GM23338 (cell line): ENCODE data around the gene SCAPER. TPM values are rescaled to one million over a fixed set of nuclear protein-coding genes. Genes with fewer than 3 reads are reported as not detected.

ENCODE experiments used
- ATAC-seq: fragments of 200-7000 bp; cut with Tn5 transposase; 3 replicates; pipeline ENCODE4 v1.9.1; 2020
- DNase-seq: peaks from one replicate; pipeline ENCODE4 v3.0.0-alpha.2; 2015; ENCODE audit warnings: low spot score
- H2AFZ ChIP-seq: fragments of 200-600 bp; sonication (generic); 2 replicates; pipeline ENCODE4 v1.8.0; 2016; ENCODE audit warnings: antibody characterized with exemption, mild to moderate bottlenecking, moderate library complexity
- H3F3A ChIP-seq: fragments of 200-600 bp; sonication (generic); replicated peaks from 2 replicates; pipeline ENCODE4 v1.8.0; 2017; ENCODE audit warnings: antibody characterized with exemption, mixed run types, low read depth
- H3K27ac ChIP-seq: fragments of 200-600 bp; sonication (generic); 2 replicates; pipeline ENCODE4 v1.6.1; 2016; ENCODE audit warnings: low read depth
- H3K27me3 ChIP-seq: fragments of 200-600 bp; sonication (generic); 2 replicates; pipeline ENCODE4 v1.8.0; 2016; ENCODE audit warnings: mild to moderate bottlenecking, mixed run types, moderate library complexity; ENCODE audit not compliant: insufficient read depth
- H3K36me3 ChIP-seq: fragments of 200-600 bp; sonication (generic); 2 replicates; pipeline ENCODE4 v1.8.0; 2016; ENCODE audit warnings: mild to moderate bottlenecking; ENCODE audit not compliant: insufficient read depth
- H3K4me1 ChIP-seq: fragments of 200-600 bp; sonication (generic); 2 replicates; pipeline ENCODE4 v1.8.0; 2016; ENCODE audit warnings: mild to moderate bottlenecking, moderate library complexity; ENCODE audit not compliant: insufficient read depth
- H3K4me2 ChIP-seq: fragments of 200-600 bp; sonication (generic); 2 replicates; pipeline ENCODE4 v1.7.1; 2017; ENCODE audit warnings: mixed run types
- H3K4me3 ChIP-seq: fragments of 200-600 bp; sonication (generic); 2 replicates; pipeline ENCODE4 v1.6.1; 2016; ENCODE audit warnings: mixed run types
- H3K79me2 ChIP-seq: fragments of 200-600 bp; sonication (generic); replicated peaks from 2 replicates; pipeline ENCODE4 v1.8.0; 2017; ENCODE audit warnings: mild to moderate bottlenecking; ENCODE audit not compliant: insufficient read depth
- H3K9me2 ChIP-seq: fragments of 200-600 bp; sonication (generic); 2 replicates; pipeline ENCODE4 v1.8.0; 2017; ENCODE audit not compliant: insufficient read depth
- H4K20me1 ChIP-seq: fragments of 200-600 bp; sonication (generic); replicated peaks from 2 replicates; pipeline ENCODE4 v1.8.0; 2017; ENCODE audit warnings: mild to moderate bottlenecking; ENCODE audit not compliant: insufficient read depth
- H3K27ac Mint-ChIP-seq: 2 replicates; pipeline ENCODE4 v1.8.0; 2020; ENCODE audit warnings: inconsistent platforms, mild to moderate bottlenecking, moderate library complexity, mixed read lengths
- H3K27me3 Mint-ChIP-seq: 3 replicates; pipeline ENCODE4 v1.8.0; 2022; ENCODE audit warnings: low read depth, mild to moderate bottlenecking, moderate library complexity, mixed read lengths, inconsistent platforms; ENCODE audit not compliant: insufficient read depth, poor library complexity
- H3K36me3 Mint-ChIP-seq: 3 replicates; pipeline ENCODE4 v1.8.0; 2021; ENCODE audit warnings: low read depth, mild to moderate bottlenecking, inconsistent platforms, moderate library complexity, mixed read lengths
- H3K4me1 Mint-ChIP-seq: 3 replicates; pipeline ENCODE4 v1.8.0; 2020; ENCODE audit warnings: mild to moderate bottlenecking, inconsistent platforms, mixed read lengths
- H3K4me3 Mint-ChIP-seq: 3 replicates; pipeline ENCODE4 v1.8.0; 2021; ENCODE audit warnings: moderate library complexity, mild to moderate bottlenecking, inconsistent platforms, mixed read lengths
- H3K9me3 Mint-ChIP-seq: 3 replicates; pipeline ENCODE4 v1.8.0; 2020; ENCODE audit warnings: moderate library complexity, mild to moderate bottlenecking, inconsistent platforms, mixed read lengths
- CREB1 ChIP-seq: fragments of 250-450 bp; sonication (Bioruptor Pico); IDR thresholded peaks from 2 replicates; pipeline ENCODE4 v1.5.0; 2020; ENCODE audit warnings: low read depth, mild to moderate bottlenecking, moderate library complexity
- EZH2 ChIP-seq: fragments of 200-600 bp; sonication (generic); IDR thresholded peaks from one replicate; pipeline ENCODE4 v1.8.0; 2017; ENCODE audit warnings: antibody characterized with exemption, mild to moderate bottlenecking, low read depth; ENCODE audit not compliant: unreplicated experiment
- STAT1 ChIP-seq: IDR thresholded peaks from one replicate; pipeline ENCODE4 v1.6.1; 2016; ENCODE audit warnings: antibody characterized with exemption; ENCODE audit not compliant: unreplicated experiment
- ZNF331 ChIP-seq: fragments of 250-450 bp; sonication (Bioruptor Pico); IDR thresholded peaks from 2 replicates; pipeline ENCODE4 v1.5.0; 2020; ENCODE audit warnings: low read depth, mild to moderate bottlenecking, moderate library complexity
- ZNF462 ChIP-seq: fragments of 250-450 bp; sonication (Bioruptor Pico); IDR thresholded peaks from 2 replicates; pipeline ENCODE4 v1.5.0; 2020; ENCODE audit warnings: mild to moderate bottlenecking, moderate library complexity
- polyA plus RNA-seq: library from polyadenylated mRNA; unstranded; fragments of >200 nt; fragmentation: Nextera tagmentation; extraction: Ambion mirVana; gene quantifications from 2 replicates; pipeline ENCODE4 v1.2.1, GENCODE V29; 2016
- total RNA-seq: library from RNA; depleted of rRNA; stranded (reverse); fragments of >200 nt; shearing (Covaris generic); gene quantifications from 2 replicates; pipeline ENCODE4 v1.2.3, GENCODE V29; 2014

The SCAPER gene
- total and polyA plus RNA-seq, 2 experiments from 2014 or later: 9.1 to 17.6 TPM

DNA sequence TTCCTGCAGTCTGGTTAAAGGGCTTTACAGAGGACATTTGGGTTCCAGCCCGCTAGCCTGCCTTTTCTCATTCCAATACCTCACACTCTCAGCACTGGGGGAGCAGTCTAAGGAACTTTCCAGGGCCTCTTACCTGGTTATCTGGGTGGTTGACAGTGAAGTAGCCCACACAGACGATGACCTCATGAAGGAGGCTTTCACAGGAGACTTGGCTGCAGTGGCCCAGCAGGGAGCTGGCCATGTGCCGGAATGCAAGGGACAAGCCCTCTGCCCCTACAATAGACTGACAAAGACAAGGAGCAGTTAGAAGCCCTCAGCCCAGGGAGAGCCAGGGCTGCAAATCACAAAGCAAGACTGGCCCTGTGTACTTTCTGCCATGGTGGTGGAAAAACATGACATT, 529.1 kb downstream of the SCAPER start:
- Histone ChIP-seq H3K4me3 (no peak overlapping the region), H3K79me2 (no peaks in the 10 kb centered on the region), H2AFZ (no peak overlapping the region), H3K36me3 (no peaks in the 10 kb centered on the region), H4K20me1 (no peaks in the 10 kb centered on the region), H3K27me3 (no peaks in the 10 kb centered on the region), H3F3A (no peaks in the 10 kb centered on the region), H3K4me2 (no peak overlapping the region), H3K9me2 (no peaks in the 10 kb centered on the region), H3K27ac (no peak overlapping the region), H3K4me1 (no peaks in the 10 kb centered on the region)
- no peaks in the 10 kb centered on the region for H3K36me3 Mint-ChIP-seq
- no peak overlapping the region for H3K4me3 Mint-ChIP-seq
- H3K4me1 Mint-ChIP-seq: peaks cover 6% of the 10 kb centered on the region; the same call in 2 of the 3 replicates
- H3K27ac Mint-ChIP-seq: no peak overlapping the region
- peak; percentile 87 for ATAC-seq
- TF ChIP-seq ZNF462 (CRISPR knock-in tag) (peak; percentile 56; the same call in 1 of the 2 replicates), EZH2 (no peak), CREB1 (CRISPR knock-in tag) (no peak)
- no peaks in the 10 kb centered on the region for H3K27me3 Mint-ChIP-seq
- peak; percentile 41 for DNase-seq
- H3K9me3 Mint-ChIP-seq: no peaks in the 10 kb centered on the region

DNA sequence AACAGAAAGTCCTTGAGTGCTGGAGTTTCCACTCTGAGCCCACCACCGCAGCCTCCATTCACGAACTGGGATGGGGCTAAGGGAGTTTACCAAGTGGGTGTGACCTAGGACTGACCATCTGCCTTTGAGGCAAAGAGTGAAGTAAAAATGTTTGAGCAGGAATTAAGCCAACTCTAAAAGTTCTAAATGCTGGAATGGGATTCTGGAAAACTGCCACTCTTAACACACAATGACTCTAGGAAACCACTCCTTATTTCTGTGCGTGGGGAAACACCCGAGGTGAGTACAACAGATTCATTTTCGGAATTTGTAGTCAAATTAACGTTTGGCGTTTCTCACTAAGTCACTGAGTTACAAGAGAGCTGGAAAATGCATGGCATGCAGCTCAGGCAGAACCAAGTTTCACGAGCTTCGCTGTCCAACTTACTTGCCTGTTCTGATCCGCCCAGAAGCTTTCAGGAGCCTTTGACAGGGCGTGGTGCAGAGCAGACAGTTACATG, 537.0 kb downstream of the SCAPER start:
- no peak overlapping the region for H2AFZ ChIP-seq
- TF ChIP-seq STAT1: no peak
- TF ChIP-seq ZNF331: no peak
- no peaks in the 10 kb centered on the region for H3K9me2 ChIP-seq
- H3K27ac ChIP-seq: no peak overlapping the region
- no peaks in the 10 kb centered on the region for H3K4me1 ChIP-seq
- H3K36me3 ChIP-seq: no peaks in the 10 kb centered on the region
- Mint-ChIP-seq H3K4me1 (no peaks in the 10 kb centered on the region), H3K4me3 (no peak overlapping the region), H3K9me3 (no peaks in the 10 kb centered on the region), H3K36me3 (no peaks in the 10 kb centered on the region), H3K27me3 (peaks cover 3% of the 10 kb centered on the region), H3K27ac (no peak overlapping the region)
- no peak overlapping the region for H3K4me2 ChIP-seq
- no peaks in the 10 kb centered on the region; the same call in 1 of the 2 replicates for H4K20me1 ChIP-seq
- no peaks in the 10 kb centered on the region for H3F3A ChIP-seq
- H3K27me3 ChIP-seq: no peaks in the 10 kb centered on the region
- DNase-seq (no peak), ATAC-seq (no peak)
- H3K4me3 ChIP-seq: no peak overlapping the region
- no peaks in the 10 kb centered on the region for H3K79me2 ChIP-seq
